WTC11 (cell line): ENCODE results near the gene DENND4B. TPM values are rescaled to one million over a fixed set of nuclear protein-coding genes. Genes with fewer than 3 reads are reported as not detected.

ENCODE experiments used
- ATF2 ChIP-seq: sonication (generic); formaldehyde crosslinking; IDR thresholded peaks from 2 replicates; pipeline ENCODE4 v1.8.1; 2022; ENCODE audit warnings: low read depth, missing genetic modification reagents, borderline replicate concordance
- ATF3 ChIP-seq: sonication (generic); formaldehyde crosslinking; conservative IDR thresholded peaks from 2 replicates; pipeline ENCODE4 v1.8.1; 2022; ENCODE audit warnings: mild to moderate bottlenecking, missing genetic modification reagents
- CDX4 ChIP-seq: fragments of 250-450 bp; sonication (Bioruptor Pico); IDR thresholded peaks from 2 replicates; pipeline ENCODE4 v1.9.0; 2021; ENCODE audit warnings: moderate library complexity, mild to moderate bottlenecking, inconsistent platforms, borderline replicate concordance
- CREM ChIP-seq: sonication (generic); formaldehyde crosslinking; IDR thresholded peaks from 2 replicates; pipeline ENCODE4 v1.8.1; 2022; ENCODE audit warnings: mild to moderate bottlenecking, missing genetic modification reagents, moderate library complexity
- CTCF ChIP-seq: fragments of 200-600 bp; IDR thresholded peaks from 2 replicates; pipeline ENCODE4 v1.8.0; 2022; ENCODE audit warnings: antibody characterized with exemption
- ELF4 ChIP-seq: sonication (generic); formaldehyde crosslinking; IDR thresholded peaks from 2 replicates; pipeline ENCODE4 v1.8.1; 2022; ENCODE audit warnings: low read depth, mild to moderate bottlenecking, moderate library complexity, missing genetic modification reagents
- ERG ChIP-seq: fragments of 250-450 bp; sonication (Bioruptor Pico); IDR thresholded peaks from 2 replicates; pipeline ENCODE4 v1.8.0; 2021; ENCODE audit warnings: mild to moderate bottlenecking
- ETV6 ChIP-seq: sonication (generic); formaldehyde crosslinking; IDR thresholded peaks from 2 replicates; pipeline ENCODE4 v1.8.1; 2022; ENCODE audit warnings: mild to moderate bottlenecking, missing genetic modification reagents
- FOXK1 ChIP-seq: sonication (generic); formaldehyde crosslinking; IDR thresholded peaks from 2 replicates; pipeline ENCODE4 v1.8.0; 2022; ENCODE audit warnings: mild to moderate bottlenecking, moderate library complexity, missing genetic modification reagents
- FOXP1 ChIP-seq: sonication (generic); formaldehyde crosslinking; IDR thresholded peaks from 2 replicates; pipeline ENCODE4 v1.8.0; 2022; ENCODE audit warnings: missing genetic modification reagents, mild to moderate bottlenecking, moderate library complexity, borderline replicate concordance
- GABPB1 ChIP-seq: sonication (generic); formaldehyde crosslinking; IDR thresholded peaks from 2 replicates; pipeline ENCODE4 v1.8.1; 2023; ENCODE audit warnings: mild to moderate bottlenecking, missing genetic modification reagents
- GTF2I ChIP-seq: fragments of 250-450 bp; sonication (Bioruptor Pico); conservative IDR thresholded peaks from 2 replicates; pipeline ENCODE4 v1.4.0; 2021; ENCODE audit warnings: mild to moderate bottlenecking
- IRF2 ChIP-seq: sonication (generic); formaldehyde crosslinking; IDR thresholded peaks from 2 replicates; pipeline ENCODE4 v1.8.0; 2022; ENCODE audit warnings: low read depth, missing genetic modification reagents, borderline replicate concordance
- JUN ChIP-seq: sonication (generic); formaldehyde crosslinking; IDR thresholded peaks from 2 replicates; pipeline ENCODE4 v1.8.0; 2023; ENCODE audit warnings: mild to moderate bottlenecking, missing genetic modification reagents
- KAT7 ChIP-seq: sonication (generic); formaldehyde crosslinking; IDR thresholded peaks from 2 replicates; pipeline ENCODE4 v1.8.1; 2023; ENCODE audit warnings: missing genetic modification reagents, mild to moderate bottlenecking, borderline replicate concordance
- MAX ChIP-seq: sonication (generic); formaldehyde crosslinking; IDR thresholded peaks from 2 replicates; pipeline ENCODE4 v1.8.0; 2022; ENCODE audit warnings: mild to moderate bottlenecking, missing genetic modification reagents
- MXD4 ChIP-seq: fragments of 250-450 bp; sonication (Bioruptor Pico); IDR thresholded peaks from 2 replicates; pipeline ENCODE4 v1.8.0; 2021; ENCODE audit warnings: mild to moderate bottlenecking, moderate library complexity, borderline replicate concordance
- NFATC4 ChIP-seq: fragments of 250-450 bp; sonication (Bioruptor Pico); IDR thresholded peaks from 2 replicates; pipeline ENCODE4 v1.9.0; 2021; ENCODE audit warnings: mild to moderate bottlenecking
- NFE2L1 ChIP-seq: sonication (generic); formaldehyde crosslinking; IDR thresholded peaks from 2 replicates; pipeline ENCODE4 v1.8.1; 2023; ENCODE audit warnings: missing genetic modification reagents
- PRRX2 ChIP-seq: fragments of 250-450 bp; sonication (Bioruptor Pico); IDR thresholded peaks from 2 replicates; pipeline ENCODE4 v1.8.0; 2021; ENCODE audit warnings: mild to moderate bottlenecking
- RELA ChIP-seq: sonication (generic); formaldehyde crosslinking; IDR thresholded peaks from 2 replicates; pipeline ENCODE4 v1.8.1; 2022; ENCODE audit warnings: missing genetic modification reagents, mild to moderate bottlenecking, borderline replicate concordance
- RORB ChIP-seq: fragments of 250-450 bp; sonication (Bioruptor Pico); IDR thresholded peaks from 2 replicates; pipeline ENCODE4 v1.9.0; 2021; ENCODE audit warnings: mild to moderate bottlenecking
- SMAD4 ChIP-seq: sonication (generic); formaldehyde crosslinking; IDR thresholded peaks from 2 replicates; pipeline ENCODE4 v1.8.0; 2022; ENCODE audit warnings: mild to moderate bottlenecking, missing genetic modification reagents
- SP1 ChIP-seq: sonication (generic); formaldehyde crosslinking; conservative IDR thresholded peaks from 2 replicates; pipeline ENCODE4 v1.8.1; 2022; ENCODE audit warnings: missing genetic modification reagents
- USF2 ChIP-seq: sonication (generic); formaldehyde crosslinking; IDR thresholded peaks from 2 replicates; pipeline ENCODE4 v1.8.1; 2023; ENCODE audit warnings: mild to moderate bottlenecking, missing genetic modification reagents, moderate library complexity
- ZNF219 ChIP-seq: sonication (generic); formaldehyde crosslinking; IDR thresholded peaks from 2 replicates; pipeline ENCODE4 v1.8.0; 2023; ENCODE audit warnings: missing genetic modification reagents, mild to moderate bottlenecking, borderline replicate concordance
- ZNF232 ChIP-seq: sonication (generic); formaldehyde crosslinking; IDR thresholded peaks from 2 replicates; pipeline ENCODE4 v1.8.0; 2022; ENCODE audit warnings: mild to moderate bottlenecking, missing genetic modification reagents
- ZNF263 ChIP-seq: sonication (generic); formaldehyde crosslinking; IDR thresholded peaks from 2 replicates; pipeline ENCODE4 v1.8.1; 2022; ENCODE audit warnings: low read depth, mild to moderate bottlenecking, moderate library complexity, missing genetic modification reagents
- ZNF423 ChIP-seq: fragments of 250-450 bp; sonication (Bioruptor Pico); IDR thresholded peaks from 2 replicates; pipeline ENCODE4 v2.1.2; 2022; ENCODE audit warnings: mild to moderate bottlenecking, moderate library complexity
- total RNA-seq: library from RNA; stranded (reverse); gene quantifications from 3 replicates; pipeline ENCODE4 v1.2.3, GENCODE V29; 2021
- TF ChIP-seq, protein P1 (sequence below): sonication (generic); formaldehyde crosslinking; conservative IDR thresholded peaks from 2 replicates; pipeline ENCODE4 v1.8.1; 2023; ENCODE audit warnings: mild to moderate bottlenecking, low read depth, missing genetic modification reagents, moderate library complexity
- TF ChIP-seq, protein P2 (sequence below): sonication (generic); formaldehyde crosslinking; IDR thresholded peaks from 2 replicates; pipeline ENCODE4 v1.8.0; 2022; ENCODE audit warnings: mild to moderate bottlenecking, missing genetic modification reagents

The DENND4B gene
- total RNA-seq, 1 experiment from 2014 or later, result 93.1 TPM

DNA sequence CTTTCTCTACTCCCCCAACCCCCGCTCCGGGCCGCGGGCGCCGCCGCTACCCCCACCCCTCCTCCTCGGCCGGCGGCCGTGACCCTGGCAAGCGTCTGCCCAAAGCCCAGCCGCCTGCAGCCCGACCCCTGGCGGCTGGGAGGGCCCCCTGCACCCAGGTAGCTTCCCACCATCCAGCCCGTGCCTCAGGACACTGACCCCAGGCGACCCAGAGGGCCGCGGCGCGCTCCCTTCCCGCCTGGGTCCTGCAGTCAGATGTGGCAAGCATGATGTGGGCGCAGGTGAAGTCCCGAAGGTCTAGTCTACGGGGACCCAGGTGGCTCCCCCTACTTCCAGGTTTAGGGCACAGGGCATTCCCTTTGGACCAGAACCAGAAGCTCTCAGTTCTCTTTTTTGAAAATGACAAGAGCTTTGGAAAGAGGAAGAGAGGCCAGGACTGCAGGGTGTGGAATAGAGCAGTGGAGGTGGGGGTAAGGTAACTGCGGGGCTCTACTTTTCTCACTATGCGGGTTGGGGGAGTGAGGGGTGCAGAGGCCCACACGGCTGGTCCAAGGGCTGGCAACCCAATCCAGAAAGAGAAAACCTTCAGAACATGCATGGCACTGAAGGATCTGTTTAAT lies at the start of gene DENND4B (continued):
- TF ChIP-seq MXD4 (no peak), ZNF219 (CRISPR knock-in tag) (no peak), MAX (CRISPR knock-in tag) (peak; percentile 45; the same call in 1 of the 2 replicates), ERG (no peak), ELF4 (no peak), CTCF (peak; percentile 85), CREM (no peak), USF2 (no peak), GTF2I (CRISPR knock-in tag) (no peak), ATF2 (no peak), JUN (CRISPR knock-in tag) (no peak), ZNF423 (CRISPR knock-in tag) (no peak), ZNF263 (CRISPR knock-in tag) (no peak), SP1 (no peak; the same call in 1 of the 2 replicates), IRF2 (no peak), RORB (CRISPR knock-in tag) (no peak), KAT7 (CRISPR knock-in tag) (no peak), SMAD4 (no peak), PRRX2 (CRISPR knock-in tag) (no peak), ETV6 (CRISPR knock-in tag) (peak; percentile 27; the same call in 1 of the 2 replicates), ATF3 (CRISPR knock-in tag) (no peak), NFE2L1 (CRISPR knock-in tag) (no peak), CDX4 (CRISPR knock-in tag) (no peak), RELA (CRISPR knock-in tag) (no peak), ZNF232 (CRISPR knock-in tag) (no peak), FOXP1 (CRISPR knock-in tag) (no peak), FOXK1 (CRISPR knock-in tag) (peak; percentile 19; the same call in 1 of the 2 replicates), GABPB1 (peak; percentile 48; the same call in 1 of the 2 replicates), NFATC4 (CRISPR knock-in tag) (no peak)
- TF ChIP-seq, protein P1, sequence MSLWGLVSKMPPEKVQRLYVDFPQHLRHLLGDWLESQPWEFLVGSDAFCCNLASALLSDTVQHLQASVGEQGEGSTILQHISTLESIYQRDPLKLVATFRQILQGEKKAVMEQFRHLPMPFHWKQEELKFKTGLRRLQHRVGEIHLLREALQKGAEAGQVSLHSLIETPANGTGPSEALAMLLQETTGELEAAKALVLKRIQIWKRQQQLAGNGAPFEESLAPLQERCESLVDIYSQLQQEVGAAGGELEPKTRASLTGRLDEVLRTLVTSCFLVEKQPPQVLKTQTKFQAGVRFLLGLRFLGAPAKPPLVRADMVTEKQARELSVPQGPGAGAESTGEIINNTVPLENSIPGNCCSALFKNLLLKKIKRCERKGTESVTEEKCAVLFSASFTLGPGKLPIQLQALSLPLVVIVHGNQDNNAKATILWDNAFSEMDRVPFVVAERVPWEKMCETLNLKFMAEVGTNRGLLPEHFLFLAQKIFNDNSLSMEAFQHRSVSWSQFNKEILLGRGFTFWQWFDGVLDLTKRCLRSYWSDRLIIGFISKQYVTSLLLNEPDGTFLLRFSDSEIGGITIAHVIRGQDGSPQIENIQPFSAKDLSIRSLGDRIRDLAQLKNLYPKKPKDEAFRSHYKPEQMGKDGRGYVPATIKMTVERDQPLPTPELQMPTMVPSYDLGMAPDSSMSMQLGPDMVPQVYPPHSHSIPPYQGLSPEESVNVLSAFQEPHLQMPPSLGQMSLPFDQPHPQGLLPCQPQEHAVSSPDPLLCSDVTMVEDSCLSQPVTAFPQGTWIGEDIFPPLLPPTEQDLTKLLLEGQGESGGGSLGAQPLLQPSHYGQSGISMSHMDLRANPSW (CRISPR knock-in tag), result no peak
- TF ChIP-seq, protein P2, sequence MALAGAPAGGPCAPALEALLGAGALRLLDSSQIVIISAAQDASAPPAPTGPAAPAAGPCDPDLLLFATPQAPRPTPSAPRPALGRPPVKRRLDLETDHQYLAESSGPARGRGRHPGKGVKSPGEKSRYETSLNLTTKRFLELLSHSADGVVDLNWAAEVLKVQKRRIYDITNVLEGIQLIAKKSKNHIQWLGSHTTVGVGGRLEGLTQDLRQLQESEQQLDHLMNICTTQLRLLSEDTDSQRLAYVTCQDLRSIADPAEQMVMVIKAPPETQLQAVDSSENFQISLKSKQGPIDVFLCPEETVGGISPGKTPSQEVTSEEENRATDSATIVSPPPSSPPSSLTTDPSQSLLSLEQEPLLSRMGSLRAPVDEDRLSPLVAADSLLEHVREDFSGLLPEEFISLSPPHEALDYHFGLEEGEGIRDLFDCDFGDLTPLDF (CRISPR knock-in tag), result no peak
